Measurements from ENCODE around the gene ACADVL. TPM values are rescaled to one million over a fixed set of nuclear protein-coding genes. Genes with fewer than 3 reads are reported as not detected.

Gene ACADVL
- total RNA-seq, 1 donor from 2014 or later = 86.7 TPM

DNA sequence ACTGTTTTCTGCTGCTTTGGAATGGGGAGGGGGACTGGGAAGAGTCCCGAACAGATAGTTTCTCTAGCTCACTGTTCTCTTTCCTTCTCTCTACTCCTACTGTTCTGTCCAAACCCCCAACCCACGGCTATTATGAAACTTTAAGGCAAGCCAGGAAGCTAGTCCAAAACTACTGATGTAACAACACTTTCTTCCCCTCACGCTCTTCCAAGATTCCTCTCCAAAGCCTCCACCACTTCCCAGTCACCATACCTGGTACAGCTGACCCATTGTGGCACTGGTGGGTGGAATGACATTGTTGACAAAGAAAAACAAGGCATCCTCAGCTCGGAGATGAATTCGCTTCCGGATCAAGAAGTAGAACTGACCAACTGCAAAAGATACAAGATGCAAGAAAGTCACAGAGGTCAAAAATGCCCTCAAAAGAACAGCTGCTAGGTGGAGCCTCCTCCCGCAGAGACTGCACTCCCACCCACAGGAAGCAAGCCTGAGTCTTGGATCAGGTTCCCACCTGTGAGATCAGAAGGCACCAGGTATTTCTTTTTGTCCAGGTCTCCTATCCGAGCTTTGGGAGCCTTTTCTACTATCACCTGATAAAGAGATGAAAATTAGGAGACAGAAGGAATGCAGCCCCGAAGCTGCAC is 21.5 kb downstream of the ACADVL start:
- Histone ChIP-seq H4K20me1 (ENCODE audit: low read depth) (peaks cover 14% of the 10 kb centered on the region), H3K79me2 (ENCODE audit: low read depth) (peaks cover 55% of the 10 kb centered on the region), H3K4me1 (peaks cover 18% of the 10 kb centered on the region), H3K4me3 (peak overlapping the region; percentile 82), H3K9me3 (ENCODE audit: low read depth) (no peaks in the 10 kb centered on the region), H3K27ac (no peak overlapping the region), H3K9ac (peak overlapping the region; percentile 84), H3K27me3 (no peaks in the 10 kb centered on the region), H3K36me3 (no peaks in the 10 kb centered on the region), H2AFZ (replicated peaks) (no peak overlapping the region), H3K4me2 (peak overlapping the region; percentile 88), H3F3A (ENCODE audit: low read depth) (peaks cover 64% of the 10 kb centered on the region)
- peaks cover 27% of the 10 kb centered on the region for H3K36me3 Mint-ChIP-seq
- peaks cover 42% of the 10 kb centered on the region for H3K4me1 Mint-ChIP-seq
- H3K4me3 Mint-ChIP-seq = peak overlapping the region; percentile 99
- H3K27ac Mint-ChIP-seq = peak overlapping the region; percentile 99
- TF ChIP-seq EZH2 (IDR thresholded peaks at IDR 0.05) (no peak), EZH2phosphoT487 (IDR thresholded peaks at IDR 0.05) (no peak)
- TF ChIP-seq, protein P1, sequence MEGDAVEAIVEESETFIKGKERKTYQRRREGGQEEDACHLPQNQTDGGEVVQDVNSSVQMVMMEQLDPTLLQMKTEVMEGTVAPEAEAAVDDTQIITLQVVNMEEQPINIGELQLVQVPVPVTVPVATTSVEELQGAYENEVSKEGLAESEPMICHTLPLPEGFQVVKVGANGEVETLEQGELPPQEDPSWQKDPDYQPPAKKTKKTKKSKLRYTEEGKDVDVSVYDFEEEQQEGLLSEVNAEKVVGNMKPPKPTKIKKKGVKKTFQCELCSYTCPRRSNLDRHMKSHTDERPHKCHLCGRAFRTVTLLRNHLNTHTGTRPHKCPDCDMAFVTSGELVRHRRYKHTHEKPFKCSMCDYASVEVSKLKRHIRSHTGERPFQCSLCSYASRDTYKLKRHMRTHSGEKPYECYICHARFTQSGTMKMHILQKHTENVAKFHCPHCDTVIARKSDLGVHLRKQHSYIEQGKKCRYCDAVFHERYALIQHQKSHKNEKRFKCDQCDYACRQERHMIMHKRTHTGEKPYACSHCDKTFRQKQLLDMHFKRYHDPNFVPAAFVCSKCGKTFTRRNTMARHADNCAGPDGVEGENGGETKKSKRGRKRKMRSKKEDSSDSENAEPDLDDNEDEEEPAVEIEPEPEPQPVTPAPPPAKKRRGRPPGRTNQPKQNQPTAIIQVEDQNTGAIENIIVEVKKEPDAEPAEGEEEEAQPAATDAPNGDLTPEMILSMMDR (IDR thresholded peaks at IDR 0.05) = no peak
- DNase-seq (ENCODE audit: low spot score) = no peak
- peaks cover 7% of the 10 kb centered on the region for H3K27me3 Mint-ChIP-seq (ENCODE audit: insufficient read depth, low read depth)
- no peaks in the 10 kb centered on the region for H3K9me3 Mint-ChIP-seq

DNA sequence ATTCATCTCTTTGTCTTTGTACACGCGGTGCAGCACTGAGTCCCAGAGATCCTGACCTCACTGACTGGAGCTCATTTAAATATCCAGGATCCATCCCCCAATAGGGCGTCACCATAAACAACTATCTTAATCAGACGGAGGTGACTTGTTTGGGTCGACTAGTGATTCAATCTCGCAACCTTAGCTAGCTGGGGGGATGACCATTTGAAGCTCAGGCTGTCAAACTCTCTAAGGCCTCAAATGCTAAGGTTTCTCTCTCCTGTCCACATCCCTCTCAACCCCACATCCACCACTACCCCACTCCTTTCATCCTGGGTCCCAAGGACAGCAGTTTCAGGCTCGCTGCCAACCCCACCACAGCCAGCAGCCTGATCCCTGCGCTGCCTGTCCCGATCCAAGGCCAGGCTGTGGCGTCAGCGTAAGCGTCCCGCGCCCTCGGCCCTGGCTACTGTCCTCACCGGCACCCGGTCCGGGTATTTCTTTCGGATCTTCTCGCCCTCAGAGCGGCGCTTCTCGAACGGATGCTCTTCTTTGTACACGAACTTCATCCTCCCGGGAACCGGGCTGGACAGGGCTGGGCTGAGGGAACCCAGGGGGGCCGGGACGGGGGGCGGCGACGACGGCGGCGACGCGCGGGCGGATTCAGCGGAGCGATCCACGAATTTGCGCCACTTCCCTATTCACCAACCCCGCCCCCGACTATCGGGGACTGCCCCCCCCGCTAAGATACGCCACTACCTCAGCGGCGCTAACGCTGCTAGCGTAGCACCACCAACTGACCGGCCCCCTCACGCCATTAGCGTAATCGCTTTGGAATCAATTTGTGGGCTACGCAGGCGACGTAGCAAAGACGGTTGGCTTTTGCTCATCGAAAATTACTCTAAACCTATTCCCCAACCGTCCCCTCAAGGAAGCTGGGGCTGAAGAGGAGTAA is 22.3 kb downstream of the ACADVL start, which contains the start of gene GABARAP:
Gene GABARAP (minus strand): TSS at position 667 of the 934 bp plus-strand sequence. CDS start 119 bp downstream, at position 548.
- peaks cover 18% of the 10 kb centered on the region for H3K4me1 ChIP-seq
- peak within 1 kb of the TSS; percentile 82 for H3K4me3 ChIP-seq
- peak within 1 kb of the TSS; percentile 96 for H2AFZ ChIP-seq (replicated peaks)
- H3K36me3 ChIP-seq = no peaks in the 10 kb centered on the region
- Mint-ChIP-seq H3K4me1 (peaks cover 37% of the 10 kb centered on the region), H3K36me3 (peaks cover 27% of the 10 kb centered on the region), H3K27me3 (ENCODE audit: insufficient read depth, low read depth) (peaks cover 7% of the 10 kb centered on the region), H3K4me3 (peak within 1 kb of the TSS; percentile 99), H3K9me3 (no peaks in the 10 kb centered on the region), H3K27ac (peak within 1 kb of the TSS; percentile 99)
- no peaks in the 10 kb centered on the region for H3K27me3 ChIP-seq
- H3F3A ChIP-seq (ENCODE audit: low read depth) = peaks cover 56% of the 10 kb centered on the region
- TF ChIP-seq, protein P1 (IDR thresholded peaks at IDR 0.05) = no peak
- no peak for TF ChIP-seq EZH2 (IDR thresholded peaks at IDR 0.05)
- no peak for TF ChIP-seq EZH2phosphoT487 (IDR thresholded peaks at IDR 0.05)
- H3K79me2 ChIP-seq (ENCODE audit: low read depth) = peaks cover 52% of the 10 kb centered on the region
- peak within 1 kb of the TSS; percentile 88 for H3K4me2 ChIP-seq
- peak within 1 kb of the TSS; percentile 84 for H3K9ac ChIP-seq
- peak; percentile 96 for DNase-seq (ENCODE audit: low spot score)
- no peaks in the 10 kb centered on the region for H3K9me3 ChIP-seq (ENCODE audit: low read depth)
- H3K27ac ChIP-seq = peak within 1 kb of the TSS; percentile 82
- peaks cover 6% of the 10 kb centered on the region for H4K20me1 ChIP-seq (ENCODE audit: low read depth)

DNA sequence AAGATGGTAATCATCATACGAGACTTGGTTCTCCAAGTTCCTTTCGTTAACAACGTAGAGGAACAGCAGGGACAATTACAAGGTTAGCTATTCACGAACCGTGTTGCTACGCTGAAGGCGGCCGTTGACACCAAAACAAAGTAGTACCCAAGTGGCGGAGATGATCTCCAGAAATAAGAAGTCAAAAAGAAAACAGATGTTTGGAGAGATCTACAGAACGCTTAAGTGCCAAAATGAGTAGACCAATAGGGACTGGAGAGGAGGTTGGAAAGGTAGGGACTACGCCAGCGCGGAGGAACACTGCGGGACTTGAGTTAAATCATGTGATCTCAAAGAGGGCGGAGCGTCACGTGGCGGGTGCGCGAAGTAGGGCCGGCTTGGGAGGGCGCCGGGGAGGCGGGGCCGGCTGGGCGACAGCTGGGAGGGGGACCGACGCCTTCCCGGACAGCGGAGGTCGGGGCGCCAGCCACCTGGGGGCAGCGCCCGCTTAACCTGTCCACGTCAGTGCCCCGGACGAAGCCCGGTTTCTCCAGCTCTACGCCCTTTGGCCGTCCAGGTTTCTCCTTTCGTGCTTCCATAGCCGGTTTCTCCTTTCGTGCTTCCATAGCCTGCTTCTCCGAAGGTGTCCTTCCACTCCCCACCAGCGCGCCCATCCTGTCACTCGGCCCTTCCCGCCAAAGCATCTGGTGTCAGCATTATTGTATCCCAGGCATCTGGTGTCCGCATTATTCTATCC is 23.1 kb downstream of the ACADVL start:
- H3K9me3 Mint-ChIP-seq = no peaks in the 10 kb centered on the region
- Histone ChIP-seq H4K20me1 (ENCODE audit: low read depth) (peaks cover 6% of the 10 kb centered on the region), H3K4me3 (peak overlapping the region; percentile 82)

More for the DNA sequence above, 23.1 kb downstream of the ACADVL start:
- Histone ChIP-seq H3K27me3 (no peaks in the 10 kb centered on the region), H3F3A (ENCODE audit: low read depth) (peaks cover 48% of the 10 kb centered on the region), H2AFZ (replicated peaks) (peak overlapping the region; percentile 96), H3K4me1 (peaks cover 18% of the 10 kb centered on the region), H3K36me3 (no peaks in the 10 kb centered on the region), H3K4me2 (peak overlapping the region; percentile 88), H3K9ac (peak overlapping the region; percentile 67), H3K9me3 (ENCODE audit: low read depth) (no peaks in the 10 kb centered on the region), H3K79me2 (ENCODE audit: low read depth) (peaks cover 52% of the 10 kb centered on the region), H3K27ac (peak overlapping the region; percentile 82)
- no peak for TF ChIP-seq EZH2phosphoT487 (IDR thresholded peaks at IDR 0.05)
- TF ChIP-seq, protein P1 (IDR thresholded peaks at IDR 0.05) = peak; percentile 8
- peaks cover 26% of the 10 kb centered on the region for H3K36me3 Mint-ChIP-seq
- peak overlapping the region; percentile 99 for H3K4me3 Mint-ChIP-seq
- peak; percentile 98 for DNase-seq (ENCODE audit: low spot score)
- H3K27me3 Mint-ChIP-seq (ENCODE audit: insufficient read depth, low read depth) = peaks cover 7% of the 10 kb centered on the region
- H3K4me1 Mint-ChIP-seq = peaks cover 32% of the 10 kb centered on the region
- peak overlapping the region; percentile 99 for H3K27ac Mint-ChIP-seq
